AG04450 (cell line): ENCODE measurements around the gene TNP1. TPM values are rescaled to one million over a fixed set of nuclear protein-coding genes. Genes with fewer than 3 reads are reported as not detected.

Source experiments
- CTCF ChIA-PET: fragments of 300-600, 350-600 bp; formaldehyde crosslinking; extraction: SDS; loops from one replicate; lab custom pipeline; 2022; ENCODE audit warnings: antibody characterized with exemption, inconsistent platforms; lab: Charles Lee
- POLR2A ChIA-PET: fragments of 350-600 bp; formaldehyde crosslinking; extraction: SDS; loops from one replicate; lab custom pipeline; 2021; ENCODE audit warnings: antibody characterized with exemption, inconsistent platforms; lab: Yijun Ruan, JAX
- DNase-seq: peaks from one replicate; pipeline ENCODE4 v3.0.0-alpha.2; 2011; ENCODE audit warnings: low read depth, low spot score
- H3K27ac ChIP-seq: one replicate; pipeline ENCODE4 v1.5.1; 2012; ENCODE audit warnings: low read depth, low read length, control low read depth
- H3K27me3 ChIP-seq: one replicate; pipeline ENCODE4 v1.6.0; 2012; ENCODE audit warnings: low read length; ENCODE audit not compliant: control insufficient read depth, insufficient read depth
- H3K4me3 ChIP-seq: 2 replicates; pipeline ENCODE4 v1.5.1; 2011; ENCODE audit warnings: mild to moderate bottlenecking, low read depth, low read length, control low read depth
- H3K9me3 ChIP-seq: 2 replicates; pipeline ENCODE4 v1.5.1; 2012; ENCODE audit warnings: low read length; ENCODE audit not compliant: control insufficient read depth, insufficient read depth
- CTCF ChIP-seq: IDR thresholded peaks from 2 replicates; pipeline ENCODE4 v1.5.1; 2011; ENCODE audit warnings: low read depth, low read length, control low read depth, inconsistent platforms
- polyA plus RNA-seq: library from polyadenylated mRNA; depleted of rRNA; stranded (reverse); fragments of >200 nt; gene quantifications from 2 replicates; pipeline ENCODE4 v1.2.3, GENCODE V29; 2011

TNP1 gene
- polyA plus RNA-seq, 1 experiment: not detected

DNA sequence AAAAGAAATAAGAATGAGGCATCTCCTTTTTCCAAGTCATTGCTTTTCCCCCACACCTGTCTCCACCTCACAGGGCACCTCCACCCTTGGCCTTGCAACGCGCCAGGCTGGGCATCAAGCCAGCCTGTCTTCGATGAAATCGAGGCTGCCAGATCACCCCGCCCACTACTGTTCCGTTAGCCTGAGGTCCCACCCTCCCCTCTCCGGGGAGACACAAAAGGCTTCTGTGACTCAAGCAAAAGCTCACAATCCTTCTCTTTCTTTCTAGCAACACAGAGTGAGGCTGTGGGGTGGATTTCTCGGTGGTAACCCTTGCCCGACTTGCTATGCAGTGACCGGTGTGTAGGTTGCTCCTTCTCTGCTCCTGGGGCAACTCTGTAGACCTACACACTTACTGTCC is 9.9 kb downstream of the TNP1 start:
- no peak for DNase-seq

DNA sequence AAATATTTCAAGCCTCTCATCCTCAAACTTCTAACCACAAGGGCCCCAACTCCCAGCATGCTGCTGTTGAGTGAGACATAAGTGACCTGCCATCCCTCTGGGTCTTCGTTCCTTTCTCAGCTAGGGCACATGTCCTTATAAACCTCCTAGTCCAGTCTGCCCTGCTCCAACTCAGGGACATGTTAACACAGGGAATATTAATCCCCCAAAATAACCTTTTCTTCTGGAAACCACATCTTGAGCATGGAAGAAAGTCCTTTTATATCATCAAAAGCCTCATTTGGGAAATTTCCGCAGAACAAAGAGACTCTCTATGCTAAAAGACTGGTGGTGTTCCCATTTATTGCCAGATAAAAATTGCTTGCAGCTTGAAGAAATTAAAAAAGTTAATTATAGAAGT is 14.4 kb downstream of the TNP1 start:
- Histone ChIP-seq H3K9me3 (no peaks in the 10 kb centered on the region), H3K27me3 (no peaks in the 10 kb centered on the region), H3K4me3 (no peak overlapping the region), H3K27ac (no peak overlapping the region)
- CTCF ChIA-PET: no interaction called here
- DNase-seq: no peak
- POLR2A ChIA-PET: no interaction called here
- no peak for TF ChIP-seq CTCF

More for the DNA sequence above, 9.9 kb downstream of the TNP1 start:
- Histone ChIP-seq H3K9me3 (no peaks in the 10 kb centered on the region), H3K27ac (no peak overlapping the region), H3K4me3 (no peak overlapping the region), H3K27me3 (no peaks in the 10 kb centered on the region)
- POLR2A ChIA-PET: no interaction called here
- TF ChIP-seq CTCF: no peak
- CTCF ChIA-PET: interaction anchor here (0.6 kb wide), 1 partner anchor 78 kb away, joined by 3 read pairs; no protein-coding TSS in a partner anchor

DNA sequence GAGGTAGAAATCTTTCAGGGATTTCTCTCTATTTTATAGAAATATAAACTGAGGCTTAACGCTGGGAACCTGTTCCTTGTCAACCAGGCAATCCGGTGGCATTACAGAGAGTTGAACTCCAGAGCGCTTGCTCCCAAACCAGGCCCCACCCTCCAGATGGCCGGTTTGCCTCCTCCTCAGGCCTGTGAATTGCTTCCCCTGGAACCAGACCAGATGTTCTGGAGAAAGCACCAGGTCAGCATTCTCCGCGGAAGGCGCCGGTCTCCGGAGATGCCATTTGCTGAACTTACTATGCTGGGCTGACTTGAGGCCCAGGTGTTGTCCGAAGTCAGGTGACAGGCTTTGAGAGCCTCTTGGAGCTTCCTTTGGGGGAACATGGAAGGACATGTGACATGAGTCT is 17.2 kb downstream of the TNP1 start:
- no peaks in the 10 kb centered on the region for H3K9me3 ChIP-seq
- no peak for TF ChIP-seq CTCF
- H3K4me3 ChIP-seq: no peak overlapping the region
- H3K27me3 ChIP-seq: no peaks in the 10 kb centered on the region
- POLR2A ChIA-PET: no interaction called here
- H3K27ac ChIP-seq: no peak overlapping the region
- no peak for DNase-seq
- CTCF ChIA-PET: no interaction called here

DNA sequence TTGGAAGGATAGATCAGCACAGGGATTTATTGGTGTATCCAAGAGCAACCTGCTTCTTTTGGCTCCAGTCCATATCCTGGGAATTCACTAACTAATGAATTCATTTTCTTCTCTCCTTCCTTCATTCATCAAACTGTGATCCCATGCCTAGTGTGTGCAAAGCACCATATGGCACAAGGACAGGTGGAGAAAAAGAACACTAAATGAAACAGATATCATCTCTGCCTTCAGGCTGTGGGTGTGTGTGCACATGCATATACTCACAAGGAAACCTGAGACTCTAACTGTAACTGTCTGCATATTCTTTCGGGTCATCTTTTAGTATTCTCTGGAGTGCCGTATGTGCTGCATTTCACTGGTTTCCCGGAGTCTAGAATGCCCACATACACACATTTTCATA is 20.2 kb downstream of the TNP1 start:
- DNase-seq: no peak
- CTCF ChIA-PET: no interaction called here
- Histone ChIP-seq H3K9me3 (no peaks in the 10 kb centered on the region), H3K27me3 (no peaks in the 10 kb centered on the region), H3K27ac (no peak overlapping the region), H3K4me3 (no peak overlapping the region)
- POLR2A ChIA-PET: no interaction called here
- TF ChIP-seq CTCF: no peak

GRCh38 chr2:216838151-216838550 is 21.7 kb downstream of the TNP1 start:
- H3K27me3 ChIP-seq: no peaks in the 10 kb centered on the region
- CTCF ChIA-PET: interaction anchor here (1.5 kb wide), 1 partner anchor 19 kb away, joined by 3 read pairs; no protein-coding TSS in a partner anchor
- H3K27ac ChIP-seq: no peak overlapping the region
- no peak for TF ChIP-seq CTCF
- POLR2A ChIA-PET: no interaction called here
- peak; percentile 21 for DNase-seq
- H3K4me3 ChIP-seq: no peak overlapping the region
- H3K9me3 ChIP-seq: no peaks in the 10 kb centered on the region
